Mammary epithelial cell (primary cell): ENCODE data around the gene IGFBP1.
A peak's percentile ranks its signal among the peaks of the same experiment; 100 is the strongest.

ENCODE experiments used
- CTCF ChIP-seq, 2 donors: IDR thresholded peaks in 1 of 2; conservative IDR thresholded peaks in 1 of 2; 2 replicates each; pipeline ENCODE4 v1.5.1; 2011 to 2012; ENCODE audit warnings: inconsistent platforms in 2 of 2, low read length in 2 of 2, mild to moderate bottlenecking in 2 of 2, control low read depth in 1 of 2, low read depth in 1 of 2; ENCODE audit not compliant: insufficient read depth in 1 of 2; ENCODE audit errors: extremely low read depth in 1 of 2
- EZH2 ChIP-seq: IDR thresholded peaks from 2 replicates; pipeline ENCODE4 v1.6.1; 2012; ENCODE audit warnings: low read length, inconsistent platforms, borderline replicate concordance

- TF ChIP-seq CTCF (conservative IDR thresholded peaks at IDR 0.05 in 1 of 2, IDR thresholded peaks at IDR 0.05 in 1 of 2; ENCODE audit: extremely low read depth in 1 of 2, insufficient read depth in 1 of 2, low read depth in 1 of 2, low read length in 2 of 2) = peak in 1 of 2 donors; percentile 28
- TF ChIP-seq EZH2 = no peak
Measured at GRCh38 chr7:45924283-45924682, 36.0 kb downstream of the IGFBP1 start.
